Stimulated activated naive CD4-positive, alpha-beta T cell treated with Interleukin-2 at 50 U/mL for 16 hours (primary cell): ENCODE measurements around the gene SCAPER.
A peak's percentile ranks its signal among the peaks of the same experiment; 100 is the strongest.

Experiments
- DNase-seq: peaks from one replicate; lab custom pipeline; 2025; lab: John Stamatoyannopoulos, UW

Gene SCAPER

DNA sequence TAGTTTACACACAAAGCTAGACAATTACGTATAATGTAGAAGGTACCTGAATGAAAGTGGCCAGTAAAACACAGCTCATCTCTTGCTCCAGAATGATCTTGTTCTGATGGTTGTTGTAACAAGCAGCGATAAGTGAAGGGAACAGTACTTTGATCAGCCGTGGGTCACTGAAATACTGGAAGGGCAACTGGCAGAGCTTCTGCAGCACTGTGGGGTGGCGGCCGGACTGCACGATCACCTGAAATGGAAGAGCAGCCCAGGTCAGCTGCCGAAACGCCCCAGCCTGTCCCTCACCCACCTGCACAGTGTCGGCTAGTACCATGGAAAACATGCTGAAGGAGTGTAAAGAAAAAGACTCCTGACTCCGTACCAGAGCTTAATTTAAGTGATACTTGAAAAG is 551.2 kb downstream of the SCAPER start:
- DNase-seq = no peak

DNA sequence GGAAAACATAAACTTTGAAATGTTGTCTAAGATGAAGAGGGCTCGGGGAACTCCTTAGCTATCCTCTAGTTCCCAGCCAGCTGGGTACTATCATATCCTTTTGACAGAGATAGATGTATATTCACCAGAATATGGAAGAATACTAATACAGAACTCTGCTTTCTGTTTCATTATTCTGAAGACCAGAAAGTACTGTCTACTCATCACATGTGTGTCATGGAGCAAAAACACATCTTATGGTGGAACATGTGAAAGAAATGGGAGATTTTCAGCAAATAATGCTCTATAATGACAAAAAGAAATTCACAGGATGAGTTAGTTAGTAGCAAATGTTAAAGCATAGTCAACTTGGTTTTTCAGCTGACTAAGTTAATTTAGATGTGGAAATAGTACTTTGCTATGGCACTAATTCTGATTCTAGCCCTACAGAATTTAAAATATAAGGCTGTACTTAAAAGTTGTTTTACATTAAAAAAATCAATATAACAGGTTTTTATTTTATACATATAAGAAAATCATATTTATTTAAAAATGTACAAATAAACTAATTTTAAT is 552.0 kb downstream of the SCAPER start:
- no peak for DNase-seq

DNA sequence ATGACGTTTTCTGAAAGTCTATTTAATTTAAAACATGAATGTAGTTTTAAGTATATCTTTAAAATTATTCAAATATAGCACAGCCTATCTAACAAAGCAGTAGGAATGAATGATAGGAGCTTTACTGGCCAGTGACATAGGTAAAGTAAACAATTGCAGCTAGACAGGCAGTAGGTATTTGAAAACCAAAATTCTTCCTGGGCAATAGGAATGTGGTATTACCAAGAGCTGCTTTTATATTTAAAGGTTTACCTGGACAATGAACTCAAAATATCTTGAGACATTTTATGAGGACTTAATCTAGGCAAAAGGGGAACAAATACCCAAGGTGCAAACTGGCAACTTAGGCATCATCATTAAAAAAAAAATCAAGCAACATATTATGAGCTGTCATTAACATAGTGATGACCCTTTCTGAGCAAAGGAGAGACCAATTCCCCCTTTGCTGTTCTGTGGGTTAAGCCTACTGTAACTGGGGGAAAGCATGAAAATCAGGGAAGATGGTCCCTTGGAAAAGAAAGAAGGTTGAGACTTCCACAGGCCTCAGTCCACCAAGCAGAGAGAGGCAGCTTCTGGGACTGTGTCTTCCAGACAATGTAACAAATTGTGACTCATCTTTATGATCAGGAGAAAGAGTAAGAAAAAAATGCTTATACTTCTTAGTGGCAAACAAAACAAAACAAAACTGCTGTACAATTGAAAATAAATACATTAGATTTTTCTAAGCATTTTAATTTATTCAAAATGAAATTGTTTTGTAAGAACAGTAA is 555.7 kb downstream of the SCAPER start:
- DNase-seq = no peak

DNA sequence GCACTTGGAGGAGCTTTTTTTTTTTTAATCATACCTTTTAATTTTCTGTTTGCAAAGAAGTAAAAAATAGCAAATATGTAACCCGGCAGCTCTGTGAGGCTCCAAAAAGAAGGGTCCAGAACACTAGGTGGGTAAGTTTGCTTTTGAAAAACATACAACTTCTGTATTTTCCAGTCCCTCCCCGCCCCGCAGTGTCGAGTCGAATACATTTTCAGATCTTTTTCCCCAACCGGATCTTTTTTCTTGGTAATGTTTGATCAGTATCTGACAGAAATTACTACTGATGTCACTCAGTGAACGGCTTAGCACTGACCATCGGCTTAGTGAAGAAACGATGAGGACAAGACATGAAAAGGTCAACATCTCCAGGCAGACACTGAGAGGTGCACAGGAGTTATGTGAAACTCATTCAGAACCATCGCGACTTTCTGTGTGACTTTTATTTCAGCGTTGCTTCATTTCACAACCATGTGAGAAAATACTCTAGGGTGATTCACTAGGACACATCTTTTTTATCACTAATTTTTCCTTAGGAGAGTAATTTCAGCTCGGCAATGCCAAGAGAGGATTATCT is 557.6 kb downstream of the SCAPER start:
- DNase-seq = no peak

DNA sequence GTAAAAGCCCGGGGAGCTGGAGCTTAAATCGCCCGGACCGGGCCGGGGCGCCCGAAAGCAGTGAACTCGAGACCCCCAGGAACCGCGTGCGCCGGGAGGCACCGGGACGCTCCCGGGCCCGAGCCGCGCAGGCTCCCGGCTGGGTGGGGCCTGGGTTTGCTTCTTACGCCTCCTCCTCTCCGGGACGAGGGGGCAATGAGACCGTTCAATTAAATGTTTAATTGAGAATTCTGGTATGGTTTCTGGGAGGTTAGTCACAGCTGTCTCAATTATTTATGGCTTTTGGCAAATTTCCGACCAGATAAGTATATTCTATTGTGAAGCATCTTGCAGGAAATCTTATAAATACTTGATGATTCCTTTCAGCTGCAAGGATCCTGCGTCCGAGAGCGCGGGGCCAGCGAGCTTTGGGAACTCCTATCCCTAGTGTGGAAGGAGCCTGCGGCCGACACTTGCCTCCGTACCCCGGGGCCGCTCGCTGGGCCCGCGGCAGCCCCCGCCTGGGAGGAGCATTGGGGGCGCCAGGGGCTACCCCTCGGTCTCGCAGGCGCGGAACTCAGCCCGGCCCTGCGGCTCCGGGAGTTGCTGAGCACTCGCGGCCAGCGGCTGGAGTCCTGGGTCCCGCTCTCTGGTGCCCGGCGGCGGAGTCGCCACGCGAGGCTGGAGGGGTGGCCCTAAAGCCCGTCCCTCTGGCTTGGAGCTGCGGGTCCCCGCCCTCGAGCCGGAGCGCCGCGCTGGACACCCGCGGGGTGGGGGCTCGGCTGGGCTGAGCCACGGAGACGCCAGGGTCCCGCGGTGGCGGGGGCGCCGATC is 558.3 kb downstream of the SCAPER start:
- no peak for DNase-seq

DNA sequence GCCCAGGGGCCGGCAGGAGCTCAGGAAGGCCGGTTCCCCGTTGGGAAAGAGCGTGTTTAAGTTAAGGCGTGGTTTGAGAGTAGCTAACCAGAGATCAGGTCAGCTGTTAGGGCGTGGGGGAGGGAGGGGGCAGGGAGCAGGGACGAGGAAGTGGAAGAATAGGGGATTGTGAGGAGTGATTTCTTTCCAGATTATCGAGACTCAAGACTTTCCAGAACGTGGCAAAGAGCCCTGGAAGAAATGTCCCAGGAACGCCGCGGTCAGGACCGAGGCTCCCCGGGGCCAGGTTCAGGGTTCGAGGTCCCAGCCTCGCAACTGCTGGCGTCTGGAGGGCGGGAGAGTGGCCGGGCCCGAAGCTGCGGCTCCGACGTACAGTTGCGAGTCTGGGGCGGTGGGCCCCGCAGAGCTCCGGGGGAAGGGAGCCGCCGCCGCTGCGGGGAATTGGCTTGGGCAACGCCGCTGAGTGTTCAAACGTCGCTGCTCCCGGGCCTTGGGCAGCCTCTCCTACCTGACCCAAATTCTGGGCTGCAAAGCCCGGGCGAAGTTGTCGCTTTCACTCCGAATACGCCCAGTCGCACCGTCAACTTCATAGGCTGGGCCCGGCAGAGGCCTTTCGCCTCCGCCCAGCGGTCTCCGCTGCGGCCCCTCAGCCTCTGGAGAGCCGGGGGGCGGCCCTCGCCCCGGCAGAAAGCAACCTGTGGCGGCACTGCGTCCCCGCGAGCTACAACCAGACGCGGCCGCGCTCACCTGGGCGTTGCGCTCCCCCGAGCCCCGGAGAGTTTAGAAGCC is 559.1 kb downstream of the SCAPER start:
- no peak for DNase-seq

DNA sequence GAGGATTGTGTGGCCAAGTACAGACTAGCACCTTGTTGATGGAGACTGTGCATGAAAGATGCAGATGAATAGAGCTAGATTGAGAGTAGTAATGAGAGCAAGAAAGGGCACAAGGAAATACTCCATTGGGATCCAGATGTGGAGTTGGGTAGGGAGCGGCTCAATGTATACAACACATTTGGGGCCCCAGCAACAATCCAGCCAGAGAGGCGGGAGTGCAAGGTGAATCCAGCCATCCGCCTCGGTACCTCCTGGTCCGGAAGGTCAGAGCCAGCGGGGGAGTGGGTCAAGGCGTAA is 559.6 kb downstream of the SCAPER start:
- no peak for DNase-seq

DNA sequence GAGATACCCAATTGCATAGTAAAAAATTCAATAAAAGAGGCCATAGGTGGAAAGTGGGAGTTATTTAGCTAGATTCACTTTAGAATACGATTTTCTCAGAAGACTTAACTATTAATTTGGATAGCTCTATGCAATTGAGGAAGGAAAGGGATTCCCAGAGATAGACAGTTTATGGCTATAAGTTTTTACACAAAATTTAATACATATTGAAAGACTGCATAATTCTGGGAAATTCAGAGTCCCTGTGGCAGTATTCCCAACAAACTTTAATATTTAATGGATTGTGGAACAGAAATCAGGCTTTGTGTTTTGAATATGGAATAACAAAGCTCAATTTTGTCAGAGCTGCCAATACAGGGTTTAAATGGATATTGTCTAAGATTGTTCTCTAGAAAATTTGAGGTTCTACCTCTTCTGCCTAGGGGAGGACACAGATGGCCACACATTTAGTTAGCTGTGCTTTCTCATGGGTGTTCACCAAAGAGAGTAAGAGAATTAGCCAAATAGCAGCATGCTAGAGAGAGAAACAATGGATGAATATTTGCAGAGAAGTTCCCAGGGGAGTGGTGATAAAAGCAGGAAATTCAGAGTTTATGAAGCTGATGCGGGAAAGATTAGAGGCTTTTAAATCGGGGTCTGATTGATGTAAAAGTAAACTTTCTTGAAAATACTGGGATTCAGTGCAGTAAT is 560.1 kb downstream of the SCAPER start:
- no peak for DNase-seq

DNA sequence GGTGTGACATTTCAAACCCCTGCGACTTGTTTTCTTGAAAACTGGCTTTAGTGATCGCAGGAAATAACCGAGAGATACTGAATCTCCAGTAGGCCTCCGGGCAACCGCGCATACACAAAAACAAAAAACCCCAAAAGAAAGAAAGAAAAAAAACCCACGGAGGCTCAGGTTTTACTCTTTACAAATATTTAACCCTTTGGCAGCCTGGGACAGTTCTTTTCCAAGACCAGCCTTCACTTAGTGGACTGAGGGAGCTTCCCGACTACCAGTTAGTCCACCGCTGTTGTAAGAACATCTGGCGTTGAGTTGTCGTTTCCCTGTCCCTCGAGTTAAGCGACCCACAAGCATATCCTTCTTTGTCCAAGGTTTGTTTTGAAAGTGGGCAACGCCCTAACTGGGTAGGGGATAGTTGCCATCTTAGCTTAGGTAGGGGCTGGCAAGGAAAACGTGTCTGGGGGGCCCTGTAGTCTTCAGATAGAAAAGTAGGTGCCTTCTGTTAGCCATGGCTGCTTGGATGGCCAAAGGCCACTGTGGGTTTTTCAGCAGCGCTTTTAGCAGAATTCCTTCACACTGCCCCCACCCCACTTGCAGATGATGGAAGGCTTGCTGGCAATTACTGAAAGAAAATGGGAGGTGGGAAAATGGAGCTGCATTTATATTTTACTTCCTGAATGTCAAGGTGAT is 561.7 kb downstream of the SCAPER start:
- DNase-seq = no peak

DNA sequence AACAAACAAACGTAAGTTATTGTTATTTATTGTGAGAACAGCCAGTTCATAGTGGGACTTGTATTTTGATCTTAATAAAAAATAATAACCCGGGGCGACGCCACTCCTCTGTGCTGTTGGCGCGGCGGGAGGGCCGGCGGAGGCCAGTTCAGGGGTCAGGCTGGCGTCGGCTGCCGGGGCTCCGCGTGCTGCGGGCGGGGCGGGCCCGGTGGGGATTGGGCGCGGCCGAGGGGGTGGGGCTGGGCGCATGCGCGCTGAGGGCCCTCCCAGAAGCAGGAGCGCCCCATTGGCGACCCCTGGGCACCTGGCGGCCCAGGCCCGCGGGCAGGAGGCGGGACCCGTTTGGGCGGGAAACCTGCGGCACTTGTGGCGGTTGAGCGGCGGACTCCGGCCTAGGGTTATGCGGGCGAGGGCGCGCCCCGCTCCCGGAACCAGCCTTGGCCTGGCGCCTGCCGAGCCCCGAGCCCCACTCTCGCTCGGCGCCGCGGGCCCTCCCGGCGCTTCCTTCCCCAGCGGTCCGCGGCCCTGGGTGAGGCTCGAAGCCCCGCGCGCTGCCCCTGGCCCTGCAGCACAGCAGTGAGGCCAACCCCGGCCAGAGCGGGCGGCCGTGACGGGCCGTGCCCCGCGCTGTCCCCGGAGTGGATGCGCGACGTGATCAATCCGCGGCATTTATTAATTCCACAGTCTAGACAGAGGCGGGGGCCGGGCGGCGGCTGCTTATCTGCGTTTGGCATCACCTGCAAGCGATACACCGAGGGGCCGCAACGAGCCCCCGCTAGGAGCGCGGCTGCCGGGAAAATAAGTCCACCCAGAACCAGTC is 562.5 kb downstream of the SCAPER start:
- DNase-seq = no peak

DNA sequence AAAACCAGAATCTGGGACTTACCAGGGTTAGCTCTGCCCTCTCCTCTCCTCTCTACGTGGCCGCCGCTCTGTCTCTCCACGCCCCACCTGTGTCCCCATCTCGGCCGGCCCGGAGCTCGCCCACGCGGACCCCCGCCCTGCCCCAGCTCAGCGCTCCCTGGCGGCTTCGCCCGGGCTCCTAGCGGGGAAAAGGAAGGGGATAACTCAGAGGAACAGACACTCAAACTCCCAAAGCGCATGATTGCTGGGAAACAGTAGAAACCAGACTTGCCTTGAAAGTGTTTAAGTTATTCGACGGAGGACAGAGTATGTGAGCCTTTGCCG is 563.1 kb downstream of the SCAPER start:
- DNase-seq = no peak

DNA sequence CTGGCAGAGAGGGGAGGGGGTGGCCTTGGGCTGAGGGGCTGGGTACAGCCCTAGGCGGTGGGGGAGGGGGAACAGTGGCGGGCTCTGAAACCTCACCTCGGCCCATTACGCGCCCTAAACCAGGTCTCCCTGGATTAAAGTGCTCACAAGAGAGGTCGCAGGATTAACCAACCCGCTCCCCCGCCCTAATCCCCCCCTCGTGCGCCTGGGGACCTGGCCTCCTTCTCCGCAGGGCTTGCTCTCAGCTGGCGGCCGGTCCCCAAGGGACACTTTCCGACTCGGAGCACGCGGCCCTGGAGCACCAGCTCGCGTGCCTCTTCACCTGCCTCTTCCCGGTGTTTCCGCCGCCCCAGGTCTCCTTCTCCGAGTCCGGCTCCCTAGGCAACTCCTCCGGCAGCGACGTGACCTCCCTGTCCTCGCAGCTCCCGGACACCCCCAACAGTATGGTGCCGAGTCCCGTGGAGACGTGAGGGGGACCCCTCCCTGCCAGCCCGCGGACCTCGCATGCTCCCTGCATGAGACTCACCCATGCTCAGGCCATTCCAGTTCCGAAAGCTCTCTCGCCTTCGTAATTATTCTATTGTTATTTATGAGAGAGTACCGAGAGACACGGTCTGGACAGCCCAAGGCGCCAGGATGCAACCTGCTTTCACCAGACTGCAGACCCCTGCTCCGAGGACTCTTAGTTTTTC is 563.6 kb downstream of the SCAPER start:
- no peak for DNase-seq

DNA sequence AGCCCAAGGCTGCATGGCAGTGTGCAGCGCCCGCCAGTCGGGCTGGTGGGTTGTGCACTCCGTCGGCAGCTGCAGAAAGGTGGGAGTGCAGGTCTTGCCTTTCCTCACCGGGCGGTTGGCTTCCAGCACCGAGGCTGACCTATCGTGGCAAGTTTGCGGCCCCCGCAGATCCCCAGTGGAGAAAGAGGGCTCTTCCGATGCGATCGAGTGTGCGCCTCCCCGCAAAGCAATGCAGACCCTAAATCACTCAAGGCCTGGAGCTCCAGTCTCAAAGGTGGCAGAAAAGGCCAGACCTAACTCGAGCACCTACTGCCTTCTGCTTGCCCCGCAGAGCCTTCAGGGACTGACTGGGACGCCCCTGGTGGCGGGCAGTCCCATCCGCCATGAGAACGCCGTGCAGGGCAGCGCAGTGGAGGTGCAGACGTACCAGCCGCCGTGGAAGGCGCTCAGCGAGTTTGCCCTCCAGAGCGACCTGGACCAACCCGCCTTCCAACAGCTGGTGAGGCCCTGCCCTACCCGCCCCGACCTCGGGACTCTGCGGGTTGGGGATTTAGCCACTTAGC is 564.3 kb downstream of the SCAPER start:
- DNase-seq = peak; percentile 37

DNA sequence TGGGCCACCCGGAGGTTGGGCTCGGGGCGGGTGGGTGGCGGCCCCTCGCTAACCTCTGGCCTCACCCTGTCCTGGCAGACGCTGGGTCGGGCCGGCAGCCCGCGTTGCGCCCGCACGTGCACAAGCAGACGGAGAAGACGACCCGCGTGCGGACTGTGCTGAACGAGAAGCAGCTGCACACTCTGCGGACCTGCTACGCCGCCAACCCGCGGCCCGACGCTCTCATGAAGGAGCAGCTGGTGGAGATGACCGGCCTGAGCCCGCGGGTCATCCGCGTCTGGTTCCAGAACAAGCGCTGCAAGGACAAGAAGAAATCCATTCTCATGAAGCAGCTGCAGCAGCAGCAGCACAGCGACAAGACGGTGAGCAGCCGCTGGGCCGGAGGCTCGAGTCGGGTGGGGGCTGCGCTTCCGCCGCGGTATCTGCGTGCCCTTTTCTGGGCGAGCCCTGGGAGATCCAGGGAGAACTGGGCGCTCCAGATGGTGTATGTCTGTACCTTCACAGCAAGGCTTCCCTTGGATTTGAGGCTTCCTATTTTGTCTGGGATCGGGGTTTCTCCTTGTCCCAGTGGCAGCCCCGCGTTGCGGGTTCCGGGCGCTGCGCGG is 564.8 kb downstream of the SCAPER start:
- no peak for DNase-seq

DNA sequence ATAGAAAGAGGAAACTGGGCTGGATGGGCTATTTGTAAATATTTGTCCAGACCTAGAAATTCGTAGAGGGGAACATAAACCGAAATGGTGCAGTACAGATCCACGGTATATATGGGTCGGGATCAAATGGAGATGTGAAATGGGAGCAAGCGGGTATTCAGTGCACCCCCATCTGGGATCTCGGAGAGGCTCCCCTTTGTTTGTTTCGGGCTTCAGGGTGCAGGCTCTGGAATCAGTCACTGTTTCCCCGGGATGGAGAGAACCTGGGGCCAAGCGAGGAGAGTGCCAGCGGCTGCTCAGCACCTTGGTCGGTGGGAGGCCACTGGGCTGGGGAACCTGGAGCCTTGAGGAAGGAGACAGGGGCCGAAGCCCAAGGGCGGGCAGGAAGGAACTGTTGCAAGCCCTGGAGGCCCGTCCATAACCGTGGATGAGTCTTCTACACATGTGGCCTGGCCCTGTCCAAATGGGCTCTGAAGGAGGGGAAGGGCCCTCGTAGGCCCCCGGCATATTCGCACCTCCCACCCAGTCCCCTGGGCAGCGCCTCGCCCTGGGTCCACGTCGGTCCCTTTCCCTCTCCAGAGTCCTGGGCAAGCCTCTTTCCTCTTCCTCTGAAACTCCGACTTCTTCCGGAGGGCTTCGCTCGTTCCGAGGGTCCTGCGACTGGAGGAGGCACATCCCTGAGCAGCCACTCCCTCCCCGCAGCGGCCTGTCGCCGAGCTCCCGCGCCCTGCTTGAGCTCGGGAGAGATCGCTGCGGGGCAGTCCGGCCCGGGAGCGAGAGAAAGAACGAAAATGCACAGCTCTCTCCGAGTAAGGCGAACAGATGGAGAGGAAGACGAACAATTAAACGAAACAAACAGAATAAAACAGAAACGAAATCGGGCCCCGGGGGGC is 565.6 kb downstream of the SCAPER start:
- no peak for DNase-seq

DNA sequence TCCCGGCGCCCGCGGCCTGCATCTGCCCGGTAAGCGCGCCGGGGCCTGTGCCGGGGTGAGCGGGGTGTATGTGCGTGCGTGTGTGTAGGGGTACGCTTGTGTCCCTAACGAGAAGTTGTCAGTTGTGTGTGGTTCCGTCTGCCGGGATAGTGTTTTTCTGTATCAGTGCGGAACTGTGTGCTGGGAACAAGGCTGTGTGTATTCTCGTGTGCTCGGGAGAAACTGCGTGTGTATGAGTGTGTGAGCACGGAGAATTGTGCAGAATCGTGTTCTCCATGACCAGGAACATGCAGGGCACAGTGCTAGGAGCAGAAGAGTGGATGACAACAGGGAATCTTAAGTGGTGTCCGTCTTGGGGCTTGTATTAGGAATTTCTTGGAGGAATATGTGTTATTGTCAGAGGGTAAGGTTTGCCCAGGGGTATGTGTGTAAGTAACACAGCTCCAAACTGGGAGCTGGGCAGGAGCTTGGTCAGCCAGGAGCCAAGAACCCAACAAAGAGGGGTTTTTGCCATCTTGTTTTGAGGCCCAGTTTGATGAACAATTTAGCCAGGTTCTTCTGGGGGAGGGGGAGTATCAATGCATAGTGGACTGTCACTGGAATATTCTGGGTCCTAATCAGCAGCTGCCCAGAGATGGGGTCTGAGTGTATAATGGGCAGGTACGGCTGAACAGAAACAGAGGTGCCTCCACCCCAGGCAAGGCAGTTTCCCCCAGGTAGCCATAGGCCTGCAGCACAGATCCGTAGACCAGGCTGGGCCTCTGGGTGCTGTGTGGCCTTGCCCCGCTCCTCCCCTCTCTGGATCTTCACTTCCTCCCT is 566.4 kb downstream of the SCAPER start:
- DNase-seq = no peak
